NOMO-1 treated with dmso at 0.1 percent for 144 hours (cell line): ENCODE measurements around the gene GCDH.

Source experiments
- DNase-seq: peaks from one replicate; lab custom pipeline; 2025; ENCODE audit not compliant: unreplicated experiment; lab: John Stamatoyannopoulos, UW

GCDH gene

DNA sequence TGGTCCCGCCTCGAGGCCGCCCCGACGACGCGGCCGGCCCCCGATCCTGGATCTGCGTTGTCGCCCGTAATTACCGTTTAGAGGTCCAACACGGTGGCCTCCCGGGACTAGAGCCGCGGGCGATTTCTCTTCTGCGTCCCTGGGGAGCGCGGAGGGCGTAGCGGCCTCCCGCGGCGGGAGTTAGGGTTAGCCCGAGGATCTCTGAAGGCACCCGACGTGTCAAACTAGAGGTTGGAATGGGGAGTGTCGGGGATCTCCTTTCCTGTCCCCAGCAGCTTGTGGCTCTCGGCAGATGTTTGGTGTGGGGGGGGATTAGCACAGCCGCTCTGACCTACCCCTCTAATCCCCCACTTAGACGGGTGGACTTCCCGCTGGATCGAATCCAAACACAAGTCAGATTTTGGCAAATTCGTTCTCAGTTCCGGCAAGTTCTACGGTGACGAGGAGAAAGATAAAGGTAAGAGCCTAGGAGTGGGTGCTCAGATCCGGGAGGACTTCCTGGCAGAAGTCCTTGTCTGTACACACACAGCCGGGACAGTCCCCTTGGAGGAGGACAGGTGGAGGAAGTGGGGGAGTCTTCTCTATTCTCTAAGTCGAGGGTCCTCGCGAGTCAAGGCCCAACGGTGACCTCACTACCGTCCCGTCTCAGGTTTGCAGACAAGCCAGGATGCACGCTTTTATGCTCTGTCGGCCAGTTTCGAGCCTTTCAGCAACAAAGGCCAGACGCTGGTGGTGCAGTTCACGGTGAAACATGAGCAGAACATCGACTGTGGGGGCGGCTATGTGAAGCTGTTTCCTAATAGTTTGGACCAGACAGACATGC is 48.0 kb downstream of the GCDH start:
- DNase-seq = no peak

DNA sequence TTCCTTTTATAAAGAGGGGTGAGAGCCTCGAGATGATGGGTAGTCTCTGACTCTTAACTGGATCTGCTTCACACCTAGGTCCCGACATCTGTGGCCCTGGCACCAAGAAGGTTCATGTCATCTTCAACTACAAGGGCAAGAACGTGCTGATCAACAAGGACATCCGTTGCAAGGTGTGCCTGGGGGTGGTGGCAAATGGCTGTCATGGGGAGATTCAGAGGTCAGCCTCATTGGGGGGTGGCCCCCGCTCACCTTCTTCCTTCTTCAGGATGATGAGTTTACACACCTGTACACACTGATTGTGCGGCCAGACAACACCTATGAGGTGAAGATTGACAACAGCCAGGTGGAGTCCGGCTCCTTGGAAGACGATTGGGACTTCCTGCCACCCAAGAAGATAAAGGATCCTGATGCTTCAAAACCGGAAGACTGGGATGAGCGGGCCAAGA is 49.0 kb downstream of the GCDH start:
- DNase-seq = no peak

DNA sequence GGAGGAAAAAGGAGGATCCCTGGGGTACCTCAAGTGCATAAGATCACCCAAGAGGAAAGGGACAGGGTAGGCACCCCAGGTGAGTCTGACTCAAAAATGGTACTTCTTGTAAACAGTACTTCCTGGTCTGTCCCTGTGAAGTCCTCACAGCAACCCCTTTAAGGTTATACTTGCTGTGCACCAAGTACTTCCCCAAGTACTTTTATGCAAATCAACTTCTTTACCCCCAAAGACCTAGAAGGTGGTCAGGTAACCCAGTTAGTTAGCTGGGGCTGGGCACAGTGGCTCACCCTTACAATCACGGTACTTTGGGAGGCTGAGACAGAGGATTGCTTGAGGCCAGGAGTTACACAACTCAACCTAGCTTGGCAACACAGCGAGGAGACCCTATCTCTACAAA is 49.9 kb downstream of the GCDH start:
- no peak for DNase-seq

DNA sequence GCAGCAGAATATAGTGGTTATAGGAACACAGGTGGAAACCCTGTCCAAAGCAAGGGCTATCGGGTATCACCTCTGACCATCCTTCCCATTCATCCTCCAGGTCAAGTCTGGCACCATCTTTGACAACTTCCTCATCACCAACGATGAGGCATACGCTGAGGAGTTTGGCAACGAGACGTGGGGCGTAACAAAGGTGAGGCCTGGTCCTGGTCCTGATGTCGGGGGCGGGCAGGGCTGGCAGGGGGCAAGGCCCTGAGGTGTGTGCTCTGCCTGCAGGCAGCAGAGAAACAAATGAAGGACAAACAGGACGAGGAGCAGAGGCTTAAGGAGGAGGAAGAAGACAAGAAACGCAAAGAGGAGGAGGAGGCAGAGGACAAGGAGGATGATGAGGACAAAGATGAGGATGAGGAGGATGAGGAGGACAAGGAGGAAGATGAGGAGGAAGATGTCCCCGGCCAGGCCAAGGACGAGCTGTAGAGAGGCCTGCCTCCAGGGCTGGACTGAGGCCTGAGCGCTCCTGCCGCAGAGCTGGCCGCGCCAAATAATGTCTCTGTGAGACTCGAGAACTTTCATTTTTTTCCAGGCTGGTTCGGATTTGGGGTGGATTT is 52.6 kb downstream of the GCDH start:
- no peak for DNase-seq

DNA sequence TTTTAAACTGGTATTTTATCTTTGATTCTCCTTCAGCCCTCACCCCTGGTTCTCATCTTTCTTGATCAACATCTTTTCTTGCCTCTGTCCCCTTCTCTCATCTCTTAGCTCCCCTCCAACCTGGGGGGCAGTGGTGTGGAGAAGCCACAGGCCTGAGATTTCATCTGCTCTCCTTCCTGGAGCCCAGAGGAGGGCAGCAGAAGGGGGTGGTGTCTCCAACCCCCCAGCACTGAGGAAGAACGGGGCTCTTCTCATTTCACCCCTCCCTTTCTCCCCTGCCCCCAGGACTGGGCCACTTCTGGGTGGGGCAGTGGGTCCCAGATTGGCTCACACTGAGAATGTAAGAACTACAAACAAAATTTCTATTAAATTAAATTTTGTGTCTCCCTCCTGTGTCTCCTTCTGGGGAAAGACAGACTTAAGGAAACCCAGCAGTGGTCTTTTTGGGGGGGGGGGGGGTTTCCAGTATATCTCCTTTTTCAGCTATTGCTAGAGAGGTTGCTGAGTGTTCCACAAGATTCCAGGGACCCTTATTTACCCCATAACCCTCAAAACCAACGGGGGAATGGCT is 53.2 kb downstream of the GCDH start:
- DNase-seq = no peak

DNA sequence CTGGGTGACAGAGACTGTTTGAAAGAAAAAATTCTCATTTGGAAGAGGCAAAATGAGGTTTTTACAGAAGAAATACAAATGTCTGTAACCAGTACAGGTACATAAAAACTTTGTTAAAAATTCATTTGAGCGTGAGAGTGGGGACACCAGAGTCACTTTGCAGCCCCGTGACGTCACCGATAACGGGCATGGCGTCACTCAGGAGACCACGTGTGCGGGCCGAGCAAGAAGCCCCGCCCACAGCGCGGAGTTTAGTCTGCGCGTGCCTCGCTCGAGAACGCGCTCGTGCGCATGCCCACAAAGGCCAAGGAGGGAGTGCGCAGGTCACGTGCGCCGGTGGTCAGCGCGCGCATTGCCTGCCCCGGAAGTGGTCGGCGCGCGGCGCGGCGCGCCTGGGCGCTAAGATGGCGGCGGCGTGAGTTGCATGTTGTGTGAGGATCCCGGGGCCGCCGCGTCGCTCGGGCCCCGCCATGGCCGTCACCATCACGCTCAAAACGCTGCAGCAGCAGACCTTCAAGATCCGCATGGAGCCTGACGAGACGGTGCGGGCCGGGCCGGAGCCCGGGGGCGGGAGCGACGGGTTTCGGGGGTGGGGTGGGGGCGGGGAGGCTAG is 54.6 kb downstream of the GCDH start, which contains the start of gene RAD23A:
RAD23A (plus strand) TSS at position 384 of the 613 bp plus-strand sequence; CDS start at position 471, 87 bp downstream.
- DNase-seq = peak; percentile 94

DNA sequence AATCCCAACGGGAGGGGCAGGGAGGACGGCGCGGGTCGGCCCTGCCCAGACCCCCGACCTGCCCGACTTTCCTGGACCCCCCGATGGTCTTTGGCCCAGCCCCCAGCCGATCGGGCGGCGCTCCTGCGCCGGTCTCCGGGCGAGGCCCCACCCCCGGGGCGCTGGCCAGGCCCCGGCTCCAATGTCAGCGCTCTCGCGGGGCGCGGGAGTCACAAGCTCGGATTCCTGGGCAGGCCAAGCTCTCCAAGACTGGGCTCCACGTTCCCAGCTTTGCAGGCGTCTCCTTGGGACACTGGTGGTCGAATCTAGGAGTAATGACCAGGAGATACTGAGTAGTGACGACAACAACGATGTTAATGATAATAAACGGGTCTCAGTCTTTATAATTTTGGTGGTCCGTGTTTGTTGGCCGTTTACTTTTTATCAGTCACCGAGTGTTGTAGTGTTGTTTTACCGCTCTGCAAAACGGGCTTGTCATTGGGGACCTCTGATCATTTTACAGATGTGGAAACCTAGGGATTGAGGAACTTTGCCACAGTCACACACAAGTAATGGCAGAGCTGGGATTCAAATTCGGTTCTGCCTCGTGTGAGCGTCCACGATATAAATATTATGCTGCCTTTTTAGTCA is 55.2 kb downstream of the GCDH start:
- no peak for DNase-seq

DNA sequence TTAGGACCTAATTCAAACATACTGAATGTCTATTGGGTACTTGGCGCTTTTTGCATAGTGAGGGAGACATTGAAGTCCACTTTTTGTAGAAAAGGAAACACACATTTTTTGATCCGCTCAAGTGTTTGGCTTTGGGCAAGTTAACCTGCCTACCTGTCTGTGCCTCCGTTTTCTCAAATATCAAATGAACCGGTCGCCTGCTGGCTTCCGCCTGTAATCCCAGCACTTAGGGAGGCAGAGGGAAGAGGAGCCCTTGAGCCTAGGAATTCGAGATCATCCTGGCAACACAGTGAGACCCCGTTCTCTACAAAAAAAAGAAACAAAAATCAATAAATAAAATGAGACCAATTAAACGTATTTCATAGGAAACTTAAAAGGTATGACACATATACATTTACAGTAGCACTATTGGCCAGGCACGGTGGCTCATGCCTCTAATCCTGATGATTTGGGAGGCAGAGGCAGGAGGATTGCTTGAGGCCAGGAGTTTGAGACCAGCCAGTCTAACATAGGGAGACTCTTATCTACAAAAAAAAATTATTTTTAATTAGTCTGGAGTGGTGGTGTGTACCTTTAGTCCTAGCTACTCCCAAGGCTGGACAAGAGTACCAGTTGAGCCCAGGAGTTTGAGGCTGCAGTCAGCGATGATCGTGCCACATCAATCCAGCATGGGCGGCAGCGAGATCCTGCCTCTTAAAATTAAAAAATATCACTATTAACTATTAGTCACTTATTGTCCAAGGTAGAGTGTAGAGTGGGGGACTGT is 56.0 kb downstream of the GCDH start:
- DNase-seq = no peak

DNA sequence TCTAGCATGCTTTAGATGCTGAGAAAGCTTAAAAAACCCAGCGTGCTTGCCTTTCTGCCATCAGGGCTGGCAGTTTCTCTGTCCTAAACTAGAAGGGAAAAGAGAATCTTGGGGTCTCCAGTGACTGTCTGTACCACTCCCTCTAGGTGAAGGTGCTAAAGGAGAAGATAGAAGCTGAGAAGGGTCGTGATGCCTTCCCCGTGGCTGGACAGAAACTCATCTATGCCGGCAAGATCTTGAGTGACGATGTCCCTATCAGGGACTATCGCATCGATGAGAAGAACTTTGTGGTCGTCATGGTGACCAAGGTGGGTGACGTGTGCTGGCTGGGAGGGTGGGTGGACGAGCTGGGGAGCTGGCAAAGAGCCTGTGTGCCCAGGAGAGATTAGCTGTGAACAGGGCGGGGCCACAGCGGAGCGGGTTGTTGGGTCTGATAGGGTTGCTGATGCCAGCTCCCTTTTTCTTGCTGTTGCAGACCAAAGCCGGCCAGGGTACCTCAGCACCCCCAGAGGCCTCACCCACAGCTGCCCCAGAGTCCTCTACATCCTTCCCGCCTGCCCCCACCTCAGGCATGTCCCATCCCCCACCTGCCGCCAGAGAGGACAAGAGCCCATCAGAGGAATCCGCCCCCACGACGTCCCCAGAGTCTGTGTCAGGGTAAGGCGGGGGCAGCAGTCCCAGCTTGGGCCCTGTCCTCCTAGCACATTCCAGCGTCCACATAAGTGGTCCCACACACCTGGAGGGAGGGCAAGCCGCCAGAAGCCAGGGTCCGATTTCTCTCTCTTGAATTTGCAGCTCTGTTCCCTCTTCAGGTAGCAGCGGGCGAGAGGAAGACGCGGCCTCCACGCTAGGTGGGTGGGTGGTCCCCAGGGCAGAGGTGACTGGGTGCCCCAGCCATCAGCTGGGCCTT is 57.0 kb downstream of the GCDH start:
- no peak for DNase-seq

DNA sequence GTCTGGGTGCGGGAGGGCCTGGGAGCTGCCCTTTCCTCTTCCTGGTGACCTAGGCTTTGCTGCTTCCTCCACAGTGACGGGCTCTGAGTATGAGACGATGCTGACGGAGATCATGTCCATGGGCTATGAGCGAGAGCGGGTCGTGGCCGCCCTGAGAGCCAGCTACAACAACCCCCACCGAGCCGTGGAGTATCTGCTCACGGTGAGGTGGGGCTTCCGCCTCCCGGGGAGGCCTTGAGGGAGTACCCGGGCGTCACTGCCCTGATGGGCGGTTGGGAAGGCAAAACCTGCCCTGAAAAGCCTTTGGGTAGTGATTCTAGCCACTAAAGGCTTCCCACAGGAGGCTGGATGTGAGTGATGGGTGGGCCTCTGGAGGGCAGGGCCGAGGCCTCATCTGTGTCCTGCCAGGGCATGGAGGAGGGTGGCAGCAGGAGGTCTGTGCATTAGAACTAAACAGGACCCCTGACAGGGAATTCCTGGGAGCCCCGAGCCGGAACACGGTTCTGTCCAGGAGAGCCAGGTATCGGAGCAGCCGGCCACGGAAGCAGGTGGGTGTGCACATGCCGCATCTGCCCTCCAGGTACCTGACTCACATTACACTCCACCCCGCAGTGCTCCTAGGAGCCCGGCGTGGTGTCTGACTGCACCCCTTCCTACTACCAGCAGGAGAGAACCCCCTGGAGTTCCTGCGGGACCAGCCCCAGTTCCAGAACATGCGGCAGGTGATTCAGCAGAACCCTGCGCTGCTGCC is 57.8 kb downstream of the GCDH start:
- DNase-seq = no peak
